IPS-18a (cell line): Measurements from ENCODE around the gene FKBP5.
"Not testable (repeated sequence)": the region's sequence is repeated elsewhere in the genome, so short reads cannot be mapped to it uniquely, and the experiment has no call there.

ENCODE experiments used
- H3K27ac ChIP-seq: one replicate; pipeline ENCODE4 v1.5.1; 2013; ENCODE audit warnings: low read length
- H3K27me3 ChIP-seq: one replicate; pipeline ENCODE4 v1.6.1; 2013; ENCODE audit warnings: mild to moderate bottlenecking, low read length; ENCODE audit not compliant: control insufficient read depth, insufficient read depth
- H3K36me3 ChIP-seq: one replicate; pipeline ENCODE4 v1.6.1; 2013; ENCODE audit warnings: low read depth, low read length; ENCODE audit not compliant: control insufficient read depth
- H3K4me1 ChIP-seq: one replicate; pipeline ENCODE4 v1.6.1; 2013; ENCODE audit warnings: low read depth, low read length; ENCODE audit not compliant: control insufficient read depth
- H3K4me3 ChIP-seq: one replicate; pipeline ENCODE4 v1.5.1; 2013; ENCODE audit warnings: low read length
- H3K9ac ChIP-seq: one replicate; pipeline ENCODE4 v1.6.1; 2013; ENCODE audit warnings: mild to moderate bottlenecking, low read length, moderate library complexity
- H3K9me3 ChIP-seq: one replicate; pipeline ENCODE4 v1.6.1; 2013; ENCODE audit warnings: low read depth, low read length; ENCODE audit not compliant: control insufficient read depth

The FKBP5 gene

DNA sequence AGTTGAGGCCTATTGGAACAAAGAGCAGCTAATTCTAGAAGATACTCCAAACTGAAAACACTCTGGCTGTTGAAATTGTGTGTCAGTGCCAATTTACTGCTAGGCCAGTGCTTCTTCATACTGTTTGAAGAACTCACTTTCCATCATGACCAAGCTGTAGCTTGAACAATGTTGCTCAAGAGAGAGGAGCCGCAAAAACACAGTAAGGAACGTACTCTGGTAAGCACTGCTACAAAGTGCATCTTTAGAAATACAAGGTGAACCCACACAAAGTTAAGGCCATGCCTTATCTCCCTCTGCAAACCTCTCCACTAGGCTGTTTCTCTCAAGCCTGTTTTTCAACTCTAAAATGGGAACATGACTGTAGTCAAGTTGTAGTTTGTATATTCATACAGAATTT lies 101.5 kb downstream of the FKBP5 start:
- H3K27ac ChIP-seq = no peak overlapping the region
- H3K9me3 ChIP-seq = no peaks in the 10 kb centered on the region
- H3K27me3 ChIP-seq = no peaks in the 10 kb centered on the region
- H3K36me3 ChIP-seq = peaks cover 3% of the 10 kb centered on the region
- H3K4me3 ChIP-seq = no peak overlapping the region
- H3K4me1 ChIP-seq = no peaks in the 10 kb centered on the region
- H3K9ac ChIP-seq = no peak overlapping the region

DNA sequence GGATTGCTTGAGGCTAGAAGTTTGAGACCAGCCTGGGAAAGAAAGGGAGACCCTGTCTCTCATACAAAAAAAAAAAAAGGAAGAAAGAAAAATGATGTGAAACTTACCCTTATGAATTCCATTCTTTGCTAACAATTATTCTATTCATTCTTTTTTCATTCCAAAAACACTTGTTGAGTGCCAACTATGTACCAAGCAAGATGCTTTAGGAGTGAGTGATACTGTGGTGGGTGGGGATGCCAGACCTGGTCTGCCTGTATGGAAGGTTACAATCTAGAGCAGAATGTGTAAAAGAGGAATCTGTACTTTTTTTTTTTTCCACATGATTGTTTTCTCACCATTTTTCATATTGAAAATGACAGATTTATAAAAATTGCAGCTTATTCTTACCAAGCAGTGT lies 102.2 kb downstream of the FKBP5 start:
- Histone ChIP-seq H3K27ac (no peak overlapping the region), H3K27me3 (no peaks in the 10 kb centered on the region), H3K9ac (no peak overlapping the region), H3K4me3 (no peak overlapping the region), H3K36me3 (peaks cover 3% of the 10 kb centered on the region), H3K9me3 (no peaks in the 10 kb centered on the region), H3K4me1 (no peaks in the 10 kb centered on the region)

DNA sequence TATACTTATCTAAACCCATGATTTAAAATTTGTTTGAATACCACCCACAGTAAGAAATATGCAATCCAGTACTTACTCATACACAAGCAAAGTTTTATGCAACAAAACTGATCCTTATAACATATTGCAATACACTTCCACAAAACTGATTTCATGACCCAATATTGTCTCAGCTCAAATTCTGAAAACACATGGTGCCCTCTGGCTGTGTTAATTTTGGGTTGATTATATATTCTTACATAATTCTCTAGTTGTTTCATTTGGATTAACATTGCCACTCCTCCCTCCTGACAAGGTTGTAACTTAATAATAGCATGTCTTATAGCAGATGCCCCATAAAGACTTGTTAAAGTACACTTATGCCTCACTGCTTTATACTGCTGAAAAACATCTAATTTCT lies 103.1 kb downstream of the FKBP5 start:
- H3K36me3 ChIP-seq = no peaks in the 10 kb centered on the region
- no peak overlapping the region for H3K4me3 ChIP-seq
- no peak overlapping the region for H3K9ac ChIP-seq
- no peak overlapping the region for H3K27ac ChIP-seq
- H3K9me3 ChIP-seq = no peaks in the 10 kb centered on the region
- no peaks in the 10 kb centered on the region for H3K4me1 ChIP-seq
- no peaks in the 10 kb centered on the region for H3K27me3 ChIP-seq

DNA sequence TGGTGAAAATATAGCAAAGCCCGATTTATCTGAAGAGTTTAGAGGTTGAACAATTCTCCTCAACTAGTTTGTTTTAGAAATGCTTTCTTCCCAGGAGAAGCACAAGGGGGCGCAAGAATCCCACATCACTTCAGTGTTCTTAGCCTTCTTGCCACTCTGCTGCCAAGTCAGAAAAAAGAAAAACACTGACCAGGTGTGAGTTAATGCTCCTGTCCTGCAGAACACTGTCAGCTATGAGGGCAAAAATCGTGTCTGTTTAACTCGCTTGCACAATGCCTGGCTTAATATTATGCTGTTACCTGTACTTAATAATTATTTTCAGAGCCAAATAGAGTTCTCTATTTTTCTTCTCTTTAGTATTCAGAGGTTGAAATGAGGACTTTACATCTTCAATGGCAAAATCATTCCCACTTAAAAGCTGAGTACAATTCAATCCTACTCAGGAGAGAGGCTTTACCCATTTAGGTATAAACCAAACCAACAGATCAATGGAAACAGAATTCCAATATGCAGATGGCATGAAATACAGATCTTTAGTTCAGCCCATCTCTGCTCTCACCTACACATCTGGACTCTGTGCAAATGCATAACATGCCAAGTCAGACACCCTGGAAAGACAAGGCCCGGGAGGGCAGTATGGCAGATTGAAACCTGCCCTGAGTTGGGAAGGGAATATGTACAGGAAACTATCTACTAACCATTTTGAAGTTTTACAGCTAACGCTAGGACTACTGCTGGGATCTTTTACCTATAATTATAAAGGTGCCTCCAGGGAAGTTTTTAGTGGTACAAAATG lies 104.6 kb downstream of the FKBP5 start:
- H3K4me3 ChIP-seq = no peak overlapping the region
- no peaks in the 10 kb centered on the region for H3K27me3 ChIP-seq
- H3K36me3 ChIP-seq = no peaks in the 10 kb centered on the region
- no peaks in the 10 kb centered on the region for H3K4me1 ChIP-seq
- no peak overlapping the region for H3K9ac ChIP-seq
- no peak overlapping the region for H3K27ac ChIP-seq
- H3K9me3 ChIP-seq = no peaks in the 10 kb centered on the region

DNA sequence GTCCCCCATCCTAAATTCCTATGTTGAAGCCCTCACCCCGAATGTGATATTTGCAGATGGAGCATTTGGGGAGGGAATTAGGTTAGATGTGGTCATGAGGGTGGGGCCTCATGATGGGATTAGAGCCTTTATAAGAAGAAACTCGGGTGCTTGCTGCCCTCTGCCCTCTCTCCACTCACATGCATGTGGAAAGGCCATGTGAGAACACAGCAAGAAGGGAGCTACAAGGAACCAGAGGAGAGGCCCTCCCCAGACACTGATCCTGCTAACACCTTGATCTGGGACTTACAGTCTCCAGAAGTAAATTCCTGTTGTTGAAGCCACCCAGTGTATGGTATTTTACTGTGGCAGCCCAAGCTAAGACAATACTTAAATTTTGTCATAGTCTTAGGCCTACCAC lies 106.4 kb downstream of the FKBP5 start:
- Histone ChIP-seq H3K4me3 (no peak overlapping the region), H3K27me3 (no peaks in the 10 kb centered on the region), H3K9me3 (no peaks in the 10 kb centered on the region), H3K36me3 (no peaks in the 10 kb centered on the region), H3K9ac (no peak overlapping the region), H3K4me1 (no peaks in the 10 kb centered on the region), H3K27ac (no peak overlapping the region)

DNA sequence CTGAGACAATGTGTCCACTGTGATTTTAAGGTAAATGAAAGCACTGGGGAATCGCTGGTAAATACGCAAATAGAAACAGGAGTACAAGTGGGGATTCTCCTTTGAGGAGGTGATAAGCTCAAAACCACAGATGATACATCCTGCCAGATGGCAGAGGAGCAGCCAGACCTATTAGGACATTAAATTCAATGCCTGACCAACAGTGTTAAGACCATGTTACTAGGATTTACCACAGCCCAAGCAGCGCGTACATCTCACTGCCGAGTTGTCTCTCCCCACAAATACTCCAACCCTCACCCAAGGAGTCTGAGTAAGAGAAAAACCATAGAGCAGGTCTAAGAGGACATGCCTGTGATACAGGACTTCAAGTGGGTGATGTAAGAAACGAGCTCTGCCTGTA lies 107.1 kb downstream of the FKBP5 start:
- H3K27ac ChIP-seq = no peak overlapping the region
- H3K4me3 ChIP-seq = no peak overlapping the region
- H3K9me3 ChIP-seq = no peaks in the 10 kb centered on the region
- no peaks in the 10 kb centered on the region for H3K4me1 ChIP-seq
- H3K9ac ChIP-seq = no peak overlapping the region
- peaks cover 5% of the 10 kb centered on the region for H3K36me3 ChIP-seq
- H3K27me3 ChIP-seq = no peaks in the 10 kb centered on the region

DNA sequence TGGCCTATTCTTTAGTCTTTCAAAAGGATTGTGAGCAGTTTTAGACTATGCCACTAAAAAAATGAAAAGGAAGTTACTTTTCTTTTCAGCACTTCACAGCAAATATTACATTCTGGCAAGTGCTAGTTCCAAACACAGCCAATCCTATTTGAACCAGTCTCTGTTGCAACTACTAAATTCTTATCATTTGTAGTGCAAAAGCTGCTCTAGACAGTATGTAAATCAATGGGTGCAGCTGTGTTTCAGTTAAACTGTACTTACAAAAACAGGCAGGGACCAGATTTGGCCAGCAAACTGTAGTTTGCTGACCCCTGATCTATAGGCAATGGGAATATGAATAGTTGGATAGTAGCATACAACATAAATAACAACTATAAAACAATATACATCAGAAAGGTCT lies 107.9 kb downstream of the FKBP5 start:
- Histone ChIP-seq H3K4me1 (no peaks in the 10 kb centered on the region), H3K27me3 (no peaks in the 10 kb centered on the region), H3K9me3 (no peaks in the 10 kb centered on the region), H3K4me3 (no peak overlapping the region), H3K9ac (no peak overlapping the region), H3K36me3 (peaks cover 5% of the 10 kb centered on the region), H3K27ac (no peak overlapping the region)

DNA sequence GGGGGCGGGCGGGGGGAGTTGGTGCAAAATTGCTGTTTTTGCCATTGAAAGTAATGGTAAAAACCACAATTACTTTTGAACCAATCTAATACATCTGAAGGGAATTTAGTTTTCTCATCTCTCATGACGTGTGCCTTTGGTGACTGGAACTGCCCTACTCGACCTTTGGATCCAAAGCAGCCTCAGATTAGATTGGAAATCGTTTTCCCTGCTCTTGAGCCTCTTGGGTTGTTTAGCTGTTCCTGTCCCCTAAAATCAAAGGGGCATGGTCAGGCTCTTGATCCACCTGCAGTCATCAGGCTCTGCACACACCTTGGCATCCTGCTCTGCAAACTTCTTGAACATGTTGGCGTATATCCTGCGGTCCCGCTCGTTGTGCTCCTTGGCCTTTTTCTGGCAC lies 112.0 kb downstream of the FKBP5 start:
- H3K4me1 ChIP-seq = no peaks in the 10 kb centered on the region
- H3K36me3 ChIP-seq = peaks cover 18% of the 10 kb centered on the region
- no peaks in the 10 kb centered on the region for H3K9me3 ChIP-seq
- no peaks in the 10 kb centered on the region for H3K27me3 ChIP-seq
- H3K27ac ChIP-seq = no peak overlapping the region
- no peak overlapping the region for H3K4me3 ChIP-seq
- no peak overlapping the region for H3K9ac ChIP-seq

DNA sequence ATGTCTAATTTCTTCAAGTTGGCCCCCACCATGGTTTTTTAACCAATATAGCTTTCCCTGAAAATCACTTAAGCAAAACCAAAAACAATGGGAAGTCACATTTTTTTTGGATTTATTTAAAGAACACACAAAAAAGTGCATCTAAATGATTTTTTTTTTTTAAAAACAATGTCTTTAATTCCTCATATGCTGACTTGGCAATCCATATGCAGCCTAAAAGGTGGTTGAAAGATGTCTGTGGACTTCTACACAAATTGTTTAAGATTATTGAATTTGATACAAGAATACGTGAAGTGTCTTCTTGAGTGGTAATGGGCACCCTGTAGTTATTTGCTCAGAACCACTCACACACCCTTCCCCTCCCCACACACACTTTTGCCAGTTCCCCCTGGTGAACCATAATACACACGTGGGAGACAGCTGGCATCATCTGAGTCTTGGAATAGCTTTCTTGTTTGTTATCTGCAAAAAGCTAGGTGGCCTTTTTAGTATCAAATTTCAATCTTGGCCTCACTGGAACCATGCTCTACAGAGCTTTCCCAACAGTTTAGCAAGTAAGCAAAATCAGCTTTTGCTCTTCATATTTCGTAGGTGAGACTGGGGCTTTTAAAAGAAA lies 115.1 kb downstream of the FKBP5 start:
- Histone ChIP-seq H3K9ac (no peak overlapping the region), H3K4me1 (no peaks in the 10 kb centered on the region), H3K36me3 (peaks cover 18% of the 10 kb centered on the region), H3K4me3 (no peak overlapping the region), H3K9me3 (no peaks in the 10 kb centered on the region), H3K27me3 (no peaks in the 10 kb centered on the region), H3K27ac (no peak overlapping the region)

DNA sequence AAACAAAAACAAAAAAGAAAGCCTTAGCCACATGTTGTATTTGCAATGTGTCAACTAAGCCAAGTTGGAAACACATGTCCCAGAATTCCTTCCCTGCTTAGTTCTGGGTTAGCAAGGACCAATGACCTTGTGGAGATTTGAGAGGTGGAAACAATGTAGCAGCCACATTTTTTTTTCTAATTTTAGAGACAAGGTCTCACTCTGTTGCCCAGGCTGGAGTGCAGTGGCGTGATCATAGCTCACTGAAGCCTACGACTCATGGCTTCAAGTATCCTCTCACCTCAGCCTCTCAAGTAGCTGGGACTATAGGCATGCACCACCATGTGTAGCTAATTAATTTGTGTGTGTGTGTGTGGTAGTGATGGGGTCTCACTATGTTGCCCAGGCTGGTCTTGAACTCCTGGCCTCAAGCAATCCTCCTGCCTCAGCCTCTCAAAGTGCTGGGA lies 117.8 kb downstream of the FKBP5 start:
- H3K27ac ChIP-seq, H3K9me3 ChIP-seq, H3K27me3 ChIP-seq, H3K4me3 ChIP-seq, H3K9ac ChIP-seq, H3K4me1 ChIP-seq: not testable (repeated sequence)
- peaks cover 13% of the 10 kb centered on the region for H3K36me3 ChIP-seq

DNA sequence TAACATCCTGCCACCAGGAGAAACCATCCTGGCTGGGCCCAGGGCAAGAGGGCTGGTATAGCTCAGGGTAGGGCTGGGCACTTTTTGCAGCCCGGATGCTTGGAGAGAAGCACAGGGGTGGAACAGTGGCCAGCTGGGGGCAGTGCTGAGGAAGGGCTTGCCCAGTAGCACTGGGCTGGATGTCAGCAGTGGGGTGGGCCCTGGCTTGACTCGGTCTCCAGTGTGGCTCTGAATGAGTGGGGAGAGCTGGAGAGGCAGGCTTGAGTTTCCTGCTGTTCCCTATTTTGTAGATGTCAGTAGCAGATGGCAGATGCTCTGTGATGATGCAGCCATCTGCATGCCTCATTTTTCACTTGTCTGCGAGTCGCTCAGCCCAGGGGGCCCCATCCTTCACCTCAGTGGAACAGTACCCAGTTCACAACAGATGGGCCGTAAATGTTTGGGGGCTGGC lies 119.7 kb downstream of the FKBP5 start:
- H3K36me3 ChIP-seq = peaks cover 4% of the 10 kb centered on the region
- H3K27me3 ChIP-seq = no peaks in the 10 kb centered on the region
- H3K4me3 ChIP-seq = no peak overlapping the region
- H3K9me3 ChIP-seq = no peaks in the 10 kb centered on the region
- H3K9ac ChIP-seq = no peak overlapping the region
- H3K4me1 ChIP-seq = no peaks in the 10 kb centered on the region
- H3K27ac ChIP-seq = no peak overlapping the region

DNA sequence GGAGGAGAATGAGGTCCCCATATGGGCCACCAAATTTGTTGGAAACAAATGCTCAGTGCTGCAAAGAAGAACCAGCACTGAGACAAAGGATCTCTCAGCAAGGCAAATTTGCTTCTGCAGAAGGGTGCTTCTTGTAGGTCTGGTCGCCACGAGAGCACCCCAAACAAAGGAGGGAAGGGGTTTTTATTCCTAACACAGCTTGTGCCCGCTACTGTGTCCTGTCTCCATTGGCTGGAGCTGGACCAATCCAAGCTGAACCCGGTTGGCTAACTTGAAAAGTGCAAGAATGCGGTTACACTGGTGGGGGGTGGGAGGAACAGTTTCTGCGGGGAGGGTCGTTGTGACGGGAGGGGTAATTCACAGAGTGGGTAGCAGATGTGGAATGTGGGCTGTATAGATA lies 121.9 kb downstream of the FKBP5 start:
- H3K27ac ChIP-seq = no peak overlapping the region
- H3K9me3 ChIP-seq = no peaks in the 10 kb centered on the region
- H3K27me3 ChIP-seq = no peaks in the 10 kb centered on the region
- no peaks in the 10 kb centered on the region for H3K4me1 ChIP-seq
- H3K36me3 ChIP-seq = no peaks in the 10 kb centered on the region
- no peak overlapping the region for H3K9ac ChIP-seq
- H3K4me3 ChIP-seq = no peak overlapping the region
